Endodermal cell (in vitro differentiated cells): ENCODE results near the gene CACNA1I. TPM values are rescaled to one million over a fixed set of nuclear protein-coding genes. Genes with fewer than 3 reads are reported as not detected.

Source experiments
- DNase-seq: peaks from one replicate; pipeline ENCODE4 v3.0.0-alpha.2; 2017
- H3K27ac ChIP-seq: 2 replicates; pipeline ENCODE4 v1.5.1; 2013; ENCODE audit warnings: mild to moderate bottlenecking, low read depth, low read length, moderate library complexity
- H3K27me3 ChIP-seq: 2 replicates; pipeline ENCODE4 v1.6.1; 2013; ENCODE audit warnings: mild to moderate bottlenecking, low read length, moderate library complexity; ENCODE audit not compliant: insufficient read depth, control insufficient read depth, poor library complexity, severe bottlenecking
- H3K36me3 ChIP-seq: 2 replicates; pipeline ENCODE4 v1.7.0; 2013; ENCODE audit warnings: mild to moderate bottlenecking, low read length, moderate library complexity; ENCODE audit not compliant: control insufficient read depth, insufficient read depth
- H3K4me1 ChIP-seq: one replicate; pipeline ENCODE4 v1.7.0; 2013; ENCODE audit warnings: low read length; ENCODE audit not compliant: control insufficient read depth, insufficient read depth
- H3K4me3 ChIP-seq: 2 replicates; pipeline ENCODE4 v1.5.1; 2013; ENCODE audit warnings: mild to moderate bottlenecking, low read length, moderate library complexity
- H3K9ac ChIP-seq: 2 replicates; pipeline ENCODE4 v1.6.1; 2013; ENCODE audit warnings: mild to moderate bottlenecking, low read length, moderate library complexity; ENCODE audit not compliant: poor library complexity, severe bottlenecking; ENCODE audit errors: extremely low read depth
- H3K9me3 ChIP-seq: 2 replicates; pipeline ENCODE4 v1.6.1; 2013; ENCODE audit warnings: mild to moderate bottlenecking, low read length, moderate library complexity; ENCODE audit not compliant: control insufficient read depth
- H3K27ac Mint-ChIP-seq: 2 replicates; pipeline ENCODE4 v1.8.0; 2020; ENCODE audit warnings: mixed read lengths
- H3K27me3 Mint-ChIP-seq: 2 replicates; pipeline ENCODE4 v1.8.0; 2021; ENCODE audit warnings: mild to moderate bottlenecking, mixed read lengths; ENCODE audit not compliant: insufficient read depth
- H3K36me3 Mint-ChIP-seq: 2 replicates; pipeline ENCODE4 v1.8.0; 2020; ENCODE audit warnings: low read depth, mixed read lengths
- H3K4me1 Mint-ChIP-seq: 2 replicates; pipeline ENCODE4 v1.8.0; 2020; ENCODE audit warnings: mixed read lengths
- H3K4me3 Mint-ChIP-seq: 2 replicates; pipeline ENCODE4 v1.8.0; 2020; ENCODE audit warnings: mild to moderate bottlenecking, moderate library complexity, mixed read lengths
- H3K9me3 Mint-ChIP-seq: 2 replicates; pipeline ENCODE4 v1.8.0; 2020; ENCODE audit warnings: mild to moderate bottlenecking, mixed read lengths
- WGBS, 2 experiments: methylation state at CpG; one replicate each; pipeline versions ENCODE4 v1.1.5 to v1.1.7; 2013; ENCODE audit warnings: missing lambda C conversion rate in 2 of 2, mixed read lengths in 1 of 2; ENCODE audit not compliant: insufficient coverage in 1 of 2, insufficient read length in 1 of 2; 5-methylcytosine and 5-hydroxymethylcytosine counted together
- total RNA-seq, 2 donors: library from RNA; stranded (reverse); fragmentation: NEBNext Ultra II Directional in 1 of 2; extraction: Animal tissue kit (Norgen Biotek cat#: 25700) in 1 of 2; gene quantifications; 2 replicates in 1 of 2; 3 replicates in 1 of 2; pipeline ENCODE4 v1.2.1, GENCODE V29; 2021
- TF ChIP-seq, protein P1 (sequence below): fragments of 200-600 bp; sonication (generic); conservative IDR thresholded peaks from 2 replicates; pipeline ENCODE4 v1.5.0; 2021; ENCODE audit warnings: antibody characterized with exemption, mild to moderate bottlenecking

CACNA1I gene
- total RNA-seq, 2 donors from 2014 or later: 1.2 to 2.2 TPM

- H3K27me3 Mint-ChIP-seq: peaks cover 24% of the 10 kb centered on the region
- no peak for DNase-seq
- H3K9me3 Mint-ChIP-seq: peaks cover 19% of the 10 kb centered on the region
- Histone ChIP-seq H3K4me1 (no peaks in the 10 kb centered on the region), H3K27ac (no peak overlapping the region), H3K27me3 (no peaks in the 10 kb centered on the region), H3K4me3 (no peak overlapping the region), H3K9ac (no peak overlapping the region), H3K9me3 (peaks cover 11% of the 10 kb centered on the region), H3K36me3 (no peaks in the 10 kb centered on the region)
- H3K36me3 Mint-ChIP-seq: peaks cover 11% of the 10 kb centered on the region
- no peaks in the 10 kb centered on the region for H3K4me1 Mint-ChIP-seq
- TF ChIP-seq, protein P1, sequence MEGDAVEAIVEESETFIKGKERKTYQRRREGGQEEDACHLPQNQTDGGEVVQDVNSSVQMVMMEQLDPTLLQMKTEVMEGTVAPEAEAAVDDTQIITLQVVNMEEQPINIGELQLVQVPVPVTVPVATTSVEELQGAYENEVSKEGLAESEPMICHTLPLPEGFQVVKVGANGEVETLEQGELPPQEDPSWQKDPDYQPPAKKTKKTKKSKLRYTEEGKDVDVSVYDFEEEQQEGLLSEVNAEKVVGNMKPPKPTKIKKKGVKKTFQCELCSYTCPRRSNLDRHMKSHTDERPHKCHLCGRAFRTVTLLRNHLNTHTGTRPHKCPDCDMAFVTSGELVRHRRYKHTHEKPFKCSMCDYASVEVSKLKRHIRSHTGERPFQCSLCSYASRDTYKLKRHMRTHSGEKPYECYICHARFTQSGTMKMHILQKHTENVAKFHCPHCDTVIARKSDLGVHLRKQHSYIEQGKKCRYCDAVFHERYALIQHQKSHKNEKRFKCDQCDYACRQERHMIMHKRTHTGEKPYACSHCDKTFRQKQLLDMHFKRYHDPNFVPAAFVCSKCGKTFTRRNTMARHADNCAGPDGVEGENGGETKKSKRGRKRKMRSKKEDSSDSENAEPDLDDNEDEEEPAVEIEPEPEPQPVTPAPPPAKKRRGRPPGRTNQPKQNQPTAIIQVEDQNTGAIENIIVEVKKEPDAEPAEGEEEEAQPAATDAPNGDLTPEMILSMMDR: no peak
- 93 to 94% methylated on average over 2 to 3 of the region's 3 CpGs for WGBS, 2 experiments
- H3K27ac Mint-ChIP-seq: no peak overlapping the region
- no peak overlapping the region for H3K4me3 Mint-ChIP-seq
Observed at GRCh38 chr22:39603345-39603744, 32.8 kb downstream of the CACNA1I start.

- no peak overlapping the region for H3K27ac Mint-ChIP-seq
- Histone ChIP-seq H3K9me3 (no peaks in the 10 kb centered on the region), H3K36me3 (no peaks in the 10 kb centered on the region), H3K27ac (no peak overlapping the region), H3K9ac (no peak overlapping the region), H3K4me3 (no peak overlapping the region), H3K4me1 (no peaks in the 10 kb centered on the region), H3K27me3 (no peaks in the 10 kb centered on the region)
- TF ChIP-seq, protein P1: no peak
- H3K4me3 Mint-ChIP-seq: no peak overlapping the region
- DNase-seq: no peak
- H3K36me3 Mint-ChIP-seq: no peaks in the 10 kb centered on the region
- 87 to 88% methylated on average over 8 of the region's 8 CpGs for WGBS, 2 experiments
- no peaks in the 10 kb centered on the region for H3K4me1 Mint-ChIP-seq
- peaks cover 2% of the 10 kb centered on the region for H3K9me3 Mint-ChIP-seq
- peaks cover 7% of the 10 kb centered on the region for H3K27me3 Mint-ChIP-seq
Observed at GRCh38 chr22:39610246-39610645, 39.7 kb downstream of the CACNA1I start.

DNA sequence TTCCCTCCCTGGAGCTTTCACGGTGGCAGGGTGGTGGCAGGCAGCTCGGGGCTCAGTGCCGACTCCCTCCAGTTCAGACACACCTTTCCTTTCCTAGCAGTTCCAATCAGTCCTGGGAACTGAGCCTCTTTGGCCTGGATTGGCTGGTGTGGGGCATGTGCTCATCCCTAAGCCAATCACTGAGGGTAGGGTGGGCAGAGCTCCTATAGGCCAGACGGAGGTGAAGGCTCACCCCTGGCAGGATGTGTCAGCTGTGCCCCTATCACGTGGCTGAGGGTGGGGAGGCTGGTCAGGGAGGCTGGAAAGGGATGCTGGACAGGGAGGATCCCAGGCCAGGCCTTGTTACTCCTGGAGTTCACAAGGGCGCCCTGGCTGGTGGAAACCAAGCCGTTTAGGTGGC, 40.2 kb downstream of the CACNA1I start:
- Mint-ChIP-seq H3K4me3 (no peak overlapping the region), H3K36me3 (no peaks in the 10 kb centered on the region), H3K9me3 (peaks cover 2% of the 10 kb centered on the region), H3K27ac (no peak overlapping the region), H3K27me3 (peaks cover 10% of the 10 kb centered on the region), H3K4me1 (no peaks in the 10 kb centered on the region)
- Histone ChIP-seq H3K9ac (no peak overlapping the region), H3K27me3 (no peaks in the 10 kb centered on the region), H3K4me3 (no peak overlapping the region), H3K27ac (no peak overlapping the region), H3K9me3 (no peaks in the 10 kb centered on the region), H3K36me3 (no peaks in the 10 kb centered on the region), H3K4me1 (no peaks in the 10 kb centered on the region)
- TF ChIP-seq, protein P1: no peak
- DNase-seq: no peak
- 85 to 100% methylated on average over 4 to 7 of the region's 7 CpGs for WGBS, 2 experiments
